PFSK-1 (cell line): ENCODE data around the gene TM2D3.

Experiments used
- FOXP2 ChIP-seq: optimal IDR thresholded peaks from 2 replicates; pipeline ENCODE3; 2011; ENCODE audit warnings: borderline replicate concordance, control low read depth, inconsistent platforms; ENCODE audit not compliant: insufficient read depth; ENCODE audit errors: extremely low read length, extremely low read depth
- POLR2AphosphoS5 ChIP-seq: IDR thresholded peaks from 2 replicates; pipeline ENCODE4 v1.6.1; 2012; ENCODE audit warnings: low read depth, mild to moderate bottlenecking, control low read depth, low read length, moderate library complexity
- REST ChIP-seq, 2 experiments: IDR thresholded peaks; 2 replicates each; pipeline versions ENCODE4 v1.6.1 to v1.8.0; 2011 to 2012; ENCODE audit warnings: low read depth in 2 of 2, low read length in 2 of 2, control low read depth in 1 of 2, inconsistent platforms in 1 of 2, mild to moderate bottlenecking in 1 of 2, moderate library complexity in 1 of 2; ENCODE audit not compliant: insufficient read depth in 1 of 2
- SIN3A ChIP-seq: IDR thresholded peaks from 2 replicates; pipeline ENCODE4 v1.6.1; 2012; ENCODE audit warnings: mild to moderate bottlenecking, low read length, moderate library complexity, borderline replicate concordance; ENCODE audit not compliant: insufficient read depth
- TAF1 ChIP-seq: IDR thresholded peaks from 2 replicates; pipeline ENCODE4 v1.6.1; 2012; ENCODE audit warnings: low read length, control low read depth, borderline replicate concordance; ENCODE audit not compliant: insufficient read depth

Gene TM2D3

GRCh38 chr15:101637038-101637437 lies 15.1 kb downstream of the TM2D3 start:
- TF ChIP-seq REST (IDR thresholded peaks at IDR 0.05; ENCODE audit: insufficient read depth in 1 of 2, low read depth in 2 of 2, low read length in 2 of 2) = no peak
- TF ChIP-seq FOXP2 = no peak
- no peak for TF ChIP-seq POLR2AphosphoS5
- TF ChIP-seq TAF1 = no peak
- TF ChIP-seq SIN3A = no peak

GRCh38 chr15:101635944-101636727 lies 16.0 kb downstream of the TM2D3 start:
- TF ChIP-seq TAF1 = no peak

DNA sequence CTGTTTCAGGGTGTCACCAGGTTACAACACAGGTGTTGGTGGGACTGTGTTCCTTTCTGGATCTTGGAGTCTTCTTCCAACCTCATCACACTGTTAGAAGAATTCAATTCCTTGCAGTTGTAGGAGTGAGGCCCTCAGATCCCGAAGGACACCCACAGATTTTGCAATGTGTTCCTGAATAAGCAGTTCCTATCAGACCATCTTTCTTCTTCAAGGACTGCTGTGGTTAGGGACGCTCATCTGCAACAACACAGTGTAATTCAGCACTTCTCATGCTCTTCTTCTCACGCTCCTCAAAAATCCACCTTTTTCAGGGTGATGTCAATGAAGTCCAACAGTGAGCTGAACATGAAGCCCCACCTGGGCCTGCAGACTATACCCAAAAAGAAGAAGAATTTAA lies 18.8 kb downstream of the TM2D3 start:
- TF ChIP-seq SIN3A (no peak), POLR2AphosphoS5 (no peak), FOXP2 (no peak), TAF1 (no peak), REST (IDR thresholded peaks at IDR 0.05; ENCODE audit: insufficient read depth in 1 of 2, low read depth in 2 of 2, low read length in 2 of 2) (no peak)

DNA sequence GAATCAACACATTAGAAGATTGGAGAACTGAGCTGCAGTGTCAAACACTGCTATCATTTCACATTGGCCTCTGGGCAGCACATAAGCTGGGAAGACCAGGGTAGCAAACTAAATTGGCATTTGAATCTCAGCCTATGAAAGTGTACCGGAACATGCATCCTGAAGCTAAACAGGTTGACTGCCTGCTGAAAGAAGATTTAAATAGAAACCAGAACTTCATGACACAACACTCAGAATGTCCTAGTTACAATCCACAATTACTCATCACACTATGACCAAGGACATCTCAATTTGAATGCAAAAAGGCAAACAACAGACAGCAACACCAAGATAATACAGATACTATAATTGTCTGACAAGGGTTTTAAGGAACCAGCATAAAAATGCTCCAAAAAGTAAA lies 26.2 kb downstream of the TM2D3 start:
- TF ChIP-seq TAF1 = no peak

- TF ChIP-seq REST (IDR thresholded peaks at IDR 0.05; ENCODE audit: insufficient read depth in 1 of 2, low read depth in 2 of 2, low read length in 2 of 2) (no peak), TAF1 (no peak), FOXP2 (no peak), POLR2AphosphoS5 (no peak), SIN3A (no peak)
Observed at GRCh38 chr15:101625184-101625583, 27.0 kb downstream of the TM2D3 start.

DNA sequence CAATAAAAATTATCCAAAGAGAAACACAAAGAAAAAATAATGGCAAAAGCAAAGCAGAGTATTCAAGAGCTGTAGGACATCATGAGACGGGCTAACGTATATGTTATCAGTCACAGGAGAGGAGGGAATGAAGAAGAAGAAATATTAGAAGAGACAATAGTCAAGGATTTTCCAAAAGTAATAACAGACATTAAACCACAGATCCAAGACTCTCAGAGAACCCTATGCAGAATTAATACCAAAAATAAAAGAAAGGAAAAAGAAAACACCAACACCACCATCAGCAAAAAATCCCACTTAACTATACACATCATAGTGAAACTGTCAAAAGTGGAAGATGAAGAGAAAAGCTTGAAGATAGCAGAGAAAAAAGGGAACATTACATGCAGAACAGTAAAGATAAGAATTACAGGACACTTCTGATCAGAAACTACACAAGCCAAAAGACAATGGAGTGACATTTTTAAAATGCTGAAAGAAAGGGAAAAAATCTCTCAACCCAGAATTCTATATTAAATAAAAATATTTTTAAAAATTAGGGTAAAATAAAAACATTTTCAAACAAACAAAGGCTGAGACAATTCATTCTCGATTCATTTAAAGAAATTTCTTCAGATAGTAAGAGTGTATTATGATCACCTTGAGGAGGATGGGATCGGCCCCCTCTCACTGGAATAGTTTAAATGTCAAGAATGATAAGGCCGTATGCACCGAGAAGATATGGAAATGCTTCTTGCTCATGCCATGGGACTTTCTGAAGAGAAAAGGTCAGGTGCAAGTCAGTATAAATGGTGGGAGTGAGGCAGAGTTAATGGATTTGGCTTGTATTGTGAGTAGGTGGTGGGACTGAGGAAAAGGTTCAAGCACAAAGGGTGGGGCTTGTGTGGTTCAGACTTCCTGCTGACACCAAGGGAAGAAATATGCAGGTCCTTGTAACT lies 28.5 kb downstream of the TM2D3 start:
- TF ChIP-seq SIN3A (no peak), FOXP2 (no peak), REST (IDR thresholded peaks at IDR 0.05; ENCODE audit: insufficient read depth in 1 of 2, low read depth in 2 of 2, low read length in 2 of 2) (no peak), POLR2AphosphoS5 (no peak), TAF1 (no peak)
